ENCODE measurements around the gene ADAMTS2. TPM values are rescaled to one million over a fixed set of nuclear protein-coding genes. Genes with fewer than 3 reads are reported as not detected.

ADAMTS2 gene
- total RNA-seq, 2 experiments from 2014 or later, result not detected

DNA sequence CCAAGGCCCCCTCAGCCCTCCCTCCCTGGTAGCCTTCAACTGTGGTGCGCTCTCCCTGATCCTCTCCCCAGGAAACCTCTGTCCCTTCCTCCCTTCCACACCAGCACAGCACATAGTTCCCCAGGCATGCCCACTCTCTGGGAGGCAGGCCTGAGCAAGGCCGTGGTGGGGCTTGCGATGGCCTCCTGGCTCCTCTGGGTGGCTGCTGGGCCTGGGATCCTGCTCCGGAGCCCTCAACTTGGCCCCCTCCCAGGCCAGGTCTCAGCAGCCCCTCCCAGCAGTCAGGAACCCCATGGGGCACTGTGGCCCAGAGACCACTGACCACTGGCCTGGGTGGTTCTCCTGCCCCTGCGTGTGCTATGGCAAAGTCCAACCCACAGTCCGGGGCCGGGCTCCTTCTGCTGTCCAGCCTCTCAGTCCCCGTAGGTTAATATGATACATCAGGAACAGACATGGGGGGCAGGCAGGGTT lies 159.3 kb downstream of the ADAMTS2 start:
- peaks cover 0 to 17% of the 10 kb centered on the region in 2 experiments for H3K9me3 ChIP-seq (ENCODE audit: control insufficient read depth in 1 of 2, insufficient read depth in 1 of 2, low read length in 2 of 2)
- H3K4me3 Mint-ChIP-seq, result no peak overlapping the region
- H3K4me1 ChIP-seq (ENCODE audit: insufficient read depth, low read length), result no peaks in the 10 kb centered on the region
- H3K27ac Mint-ChIP-seq, result no peak overlapping the region
- no peak for DNase-seq
- ChIA-PET CTCF (no interaction called here), POLR2A (no interaction called here)
- H3K27me3 Mint-ChIP-seq, result peaks cover 29% of the 10 kb centered on the region
- peaks cover 14 to 22% of the 10 kb centered on the region in 2 experiments for H3K27me3 ChIP-seq (ENCODE audit: control insufficient read depth in 1 of 2, insufficient read depth in 2 of 2, low read length in 2 of 2)
- no peaks in the 10 kb centered on the region for H3K36me3 ChIP-seq (ENCODE audit: insufficient read depth, low read length)
- no peak for ATAC-seq (ENCODE audit: poor library complexity)
- H3K27ac ChIP-seq (ENCODE audit: low read depth in 1 of 2, low read length in 2 of 2), result no peak overlapping the region
- TF ChIP-seq CTCF (IDR thresholded peaks at IDR 0.05), result no peak
- intact Hi-C loops (cut with DNase I, micrococcal nuclease), result no loop called here
- H3K4me3 ChIP-seq (ENCODE audit: low read length), result no peak overlapping the region
- no peaks in the 10 kb centered on the region for H3K36me3 Mint-ChIP-seq (ENCODE audit: low read depth)
- H3K4me1 Mint-ChIP-seq (ENCODE audit: low read depth), result no peaks in the 10 kb centered on the region
- H3K9me3 Mint-ChIP-seq, result no peaks in the 10 kb centered on the region

GRCh38 chr5:179185256-179185940 lies 159.9 kb downstream of the ADAMTS2 start:
- Histone ChIP-seq H3K27me3 (ENCODE audit: control insufficient read depth in 1 of 2, insufficient read depth in 2 of 2, low read length in 2 of 2) (peaks cover 14 to 23% of the 10 kb centered on the region in 2 experiments), H3K27ac (ENCODE audit: low read depth in 1 of 2, low read length in 2 of 2) (no peak overlapping the region), H3K36me3 (ENCODE audit: insufficient read depth, low read length) (no peaks in the 10 kb centered on the region), H3K9me3 (ENCODE audit: control insufficient read depth in 1 of 2, insufficient read depth in 1 of 2, low read length in 2 of 2) (peaks cover 0 to 18% of the 10 kb centered on the region in 2 experiments), H3K4me3 (ENCODE audit: low read length) (no peak overlapping the region), H3K4me1 (ENCODE audit: insufficient read depth, low read length) (no peaks in the 10 kb centered on the region)
- Mint-ChIP-seq H3K4me3 (no peak overlapping the region), H3K27ac (no peak overlapping the region), H3K4me1 (ENCODE audit: low read depth) (no peaks in the 10 kb centered on the region), H3K9me3 (no peaks in the 10 kb centered on the region), H3K36me3 (ENCODE audit: low read depth) (no peaks in the 10 kb centered on the region), H3K27me3 (peaks cover 34% of the 10 kb centered on the region)
- no peak for DNase-seq
- CTCF ChIA-PET, result no interaction called here
- intact Hi-C loops (cut with DNase I, micrococcal nuclease), result no loop called here
- POLR2A ChIA-PET, result no interaction called here
- no peak for TF ChIP-seq CTCF (IDR thresholded peaks at IDR 0.05)
- ATAC-seq (ENCODE audit: poor library complexity), result no peak

GRCh38 chr5:179184521-179185050 lies 160.7 kb downstream of the ADAMTS2 start:
- no peak for DNase-seq
- H3K27me3 ChIP-seq (ENCODE audit: control insufficient read depth in 1 of 2, insufficient read depth in 2 of 2, low read length in 2 of 2), result peaks cover 14 to 25% of the 10 kb centered on the region in 2 experiments
- no peak overlapping the region for H3K27ac ChIP-seq (ENCODE audit: low read depth in 1 of 2, low read length in 2 of 2)
- no peak for TF ChIP-seq CTCF (IDR thresholded peaks at IDR 0.05)
- Mint-ChIP-seq H3K27me3 (peaks cover 36% of the 10 kb centered on the region), H3K9me3 (no peaks in the 10 kb centered on the region), H3K4me1 (ENCODE audit: low read depth) (no peaks in the 10 kb centered on the region), H3K36me3 (ENCODE audit: low read depth) (no peaks in the 10 kb centered on the region), H3K4me3 (no peak overlapping the region), H3K27ac (no peak overlapping the region)
- CTCF ChIA-PET, result no interaction called here
- H3K9me3 ChIP-seq (ENCODE audit: control insufficient read depth in 1 of 2, insufficient read depth in 1 of 2, low read length in 2 of 2), result peaks cover 0 to 25% of the 10 kb centered on the region in 2 experiments
- no peaks in the 10 kb centered on the region for H3K4me1 ChIP-seq (ENCODE audit: insufficient read depth, low read length)
- no peaks in the 10 kb centered on the region for H3K36me3 ChIP-seq (ENCODE audit: insufficient read depth, low read length)
- no peak overlapping the region for H3K4me3 ChIP-seq (ENCODE audit: low read length)
- POLR2A ChIA-PET, result no interaction called here
- ATAC-seq (ENCODE audit: poor library complexity), result no peak
- intact Hi-C loops (cut with DNase I, micrococcal nuclease), result no loop called here
